HepG2 (cell line): Measurements from ENCODE around the gene ENO2. TPM values are rescaled to one million over a fixed set of nuclear protein-coding genes. Genes with fewer than 3 reads are reported as not detected.

Source experiments
- CC2D1A ChIP-seq: sonication (generic); formaldehyde crosslinking; IDR thresholded peaks from 2 replicates; pipeline ENCODE4 v1.8.1; 2023; ENCODE audit warnings: mild to moderate bottlenecking, missing genetic modification reagents
- GATA4 ChIP-seq: sonication (generic); IDR thresholded peaks from 2 replicates; pipeline ENCODE4 v1.6.1; 2016; ENCODE audit warnings: antibody characterized with exemption, low read depth, borderline replicate concordance
- HBP1 ChIP-seq: IDR thresholded peaks from 2 replicates; pipeline ENCODE4 v1.6.1; 2016; ENCODE audit warnings: low read depth, control low read depth
- IRX3 ChIP-seq: sonication (generic); formaldehyde crosslinking; IDR thresholded peaks from 2 replicates; pipeline ENCODE4 v1.8.1; 2023; ENCODE audit warnings: mild to moderate bottlenecking, low read depth, missing genetic modification reagents, borderline replicate concordance
- MBNL3 ChIP-seq: fragments of 250-450 bp; sonication (Bioruptor Pico); conservative IDR thresholded peaks from 2 replicates; pipeline ENCODE4 v1.8.0; 2022; ENCODE audit warnings: mild to moderate bottlenecking, inconsistent platforms
- MEIS2 ChIP-seq: sonication (generic); formaldehyde crosslinking; IDR thresholded peaks from 2 replicates; pipeline ENCODE4 v1.9.0; 2021; ENCODE audit warnings: mild to moderate bottlenecking, missing genetic modification reagents
- NFAT5 ChIP-seq: sonication (generic); formaldehyde crosslinking; IDR thresholded peaks from 2 replicates; pipeline ENCODE4 v1.4.0; 2020; ENCODE audit warnings: missing genetic modification reagents
- PITX1 ChIP-seq: sonication (generic); formaldehyde crosslinking; IDR thresholded peaks from 2 replicates; pipeline ENCODE4 v1.5.1; 2020; ENCODE audit warnings: mild to moderate bottlenecking, missing genetic modification reagents
- SETDB1 ChIP-seq: sonication (generic); formaldehyde crosslinking; IDR thresholded peaks from 2 replicates; pipeline ENCODE4 v1.5.1; 2020; ENCODE audit warnings: missing genetic modification reagents, mild to moderate bottlenecking, borderline replicate concordance
- SIX1 ChIP-seq: sonication (generic); formaldehyde crosslinking; IDR thresholded peaks from 2 replicates; pipeline ENCODE4 v1.4.0; 2020; ENCODE audit warnings: missing genetic modification reagents, borderline replicate concordance
- YEATS4 ChIP-seq: sonication (generic); formaldehyde crosslinking; IDR thresholded peaks from 2 replicates; pipeline ENCODE4 v1.4.0; 2020; ENCODE audit warnings: missing genetic modification reagents, borderline replicate concordance
- ZNF180 ChIP-seq: sonication (generic); formaldehyde crosslinking; IDR thresholded peaks from 2 replicates; pipeline ENCODE4 v1.4.0; 2020; ENCODE audit warnings: low read depth, missing genetic modification reagents, borderline replicate concordance
- ZNF296 ChIP-seq: sonication (generic); formaldehyde crosslinking; conservative IDR thresholded peaks from 2 replicates; pipeline ENCODE4 v1.5.0; 2020; ENCODE audit warnings: mild to moderate bottlenecking, missing genetic modification reagents
- ZNF367 ChIP-seq: sonication (generic); formaldehyde crosslinking; IDR thresholded peaks from 2 replicates; pipeline ENCODE4 v1.4.0; 2020; ENCODE audit warnings: missing genetic modification reagents, borderline replicate concordance
- ZNF468 ChIP-seq: sonication (generic); formaldehyde crosslinking; IDR thresholded peaks from 2 replicates; pipeline ENCODE4 v1.8.0; 2022; ENCODE audit warnings: mild to moderate bottlenecking, moderate library complexity, missing genetic modification reagents
- ZNF503 ChIP-seq: sonication (generic); formaldehyde crosslinking; IDR thresholded peaks from 2 replicates; pipeline ENCODE4 v1.4.0; 2020; ENCODE audit warnings: missing genetic modification reagents
- ZNF550 ChIP-seq: sonication (generic); formaldehyde crosslinking; IDR thresholded peaks from 2 replicates; pipeline ENCODE4 v1.4.0; 2020; ENCODE audit warnings: mild to moderate bottlenecking, missing genetic modification reagents, borderline replicate concordance
- ZNF672 ChIP-seq: sonication (generic); formaldehyde crosslinking; IDR thresholded peaks from 2 replicates; pipeline ENCODE4 v1.8.1; 2022; ENCODE audit warnings: missing genetic modification reagents
- ZNF740 ChIP-seq: sonication (generic); formaldehyde crosslinking; IDR thresholded peaks from 2 replicates; pipeline ENCODE4 v1.4.0; 2020; ENCODE audit warnings: missing genetic modification reagents
- ZNF75D ChIP-seq: sonication (generic); formaldehyde crosslinking; IDR thresholded peaks from 2 replicates; pipeline ENCODE4 v1.8.1; 2023; ENCODE audit warnings: missing genetic modification reagents, mild to moderate bottlenecking, borderline replicate concordance
- ZNF777 ChIP-seq: sonication (generic); formaldehyde crosslinking; IDR thresholded peaks from 2 replicates; pipeline ENCODE4 v1.4.0; 2020; ENCODE audit warnings: missing genetic modification reagents
- polyA plus RNA-seq, 8 experiments: library from polyadenylated mRNA; depleted of rRNA in 3 of 8; stranded (reverse) in 7 of 8; unstranded in 1 of 8; fragments of >200 nt; fragmentation: Illumina TruSeq in 4 of 8; extraction: Trizol in 4 of 8; gene quantifications; 2 replicates each; pipeline versions ENCODE4 v1.2.1 to v1.2.3, GENCODE V29; 2011 to 2016; ENCODE audit warnings: low read depth in 4 of 8, missing spikeins in 1 of 8, mixed read lengths in 1 of 8; ENCODE audit not compliant: insufficient read depth in 1 of 8
- total RNA-seq, 5 experiments: library from RNA; depleted of rRNA; stranded (reverse); fragments of >200 nt; fragmentation: Illumina TruSeq; extraction: Trizol; gene quantifications; 2 replicates each; pipeline ENCODE4 v1.2.3, GENCODE V29; 2016; ENCODE audit warnings: low read depth in 1 of 5

Gene ENO2
- total and polyA plus RNA-seq, 2 of the 13 experiments (the other 11 are each of a cell fraction or from before 2014, with no cell fraction given) = 19.3 to 136 TPM

GRCh38 chr12:6890789-6891645, 23.4 kb upstream of the ENO2 start (continued):
- TF ChIP-seq NFAT5 (CRISPR knock-in tag) (peak; percentile 83; the same call in 1 of the 2 replicates), ZNF367 (no peak), MEIS2 (peak; percentile 82; the same call in 1 of the 2 replicates), ZNF672 (no peak), ZNF777 (CRISPR knock-in tag) (no peak; the same call in 1 of the 2 replicates), SETDB1 (CRISPR knock-in tag) (no peak), ZNF740 (CRISPR knock-in tag) (no peak), PITX1 (CRISPR knock-in tag) (no peak; the same call in 1 of the 2 replicates), GATA4 (peak; percentile 52; the same call in 1 of the 2 replicates), ZNF296 (no peak), YEATS4 (CRISPR knock-in tag) (peak; percentile 95), ZNF550 (CRISPR knock-in tag) (no peak), ZNF180 (no peak), IRX3 (CRISPR knock-in tag) (no peak; the same call in 1 of the 2 replicates), MBNL3 (no peak), ZNF468 (CRISPR knock-in tag) (no peak), ZNF75D (no peak), ZNF503 (peak; percentile 81; the same call in 1 of the 2 replicates), CC2D1A (CRISPR knock-in tag) (no peak), SIX1 (CRISPR knock-in tag) (no peak), HBP1 (CRISPR knock-in tag) (peak; percentile 82)
